Esophagus squamous epithelium (tissue), 4 donors: ENCODE data around the gene MTERF1.

Experiments
- CTCF ChIP-seq, 6 experiments: fragments of 450-650 bp in 4 of 6; fragments of 200-600 bp in 2 of 6; sonication (generic) in 2 of 6; IDR thresholded peaks; one replicate each; pipeline ENCODE4 v1.5.1; 2016 to 2019; ENCODE audit warnings: antibody characterized with exemption in 6 of 6, mild to moderate bottlenecking in 4 of 6, moderate library complexity in 4 of 6
- POLR2A ChIP-seq, 4 donors: fragments of 450-650 bp; IDR thresholded peaks; one replicate each; pipeline ENCODE4 v1.6.1; 2017; ENCODE audit warnings: antibody characterized with exemption in 4 of 4, mild to moderate bottlenecking in 4 of 4, moderate library complexity in 3 of 4

- TF ChIP-seq CTCF (IDR thresholded peaks at IDR 0.05) (no peak), POLR2A (IDR thresholded peaks at IDR 0.05) (no peak)
Measured at GRCh38 chr7:91864070-91864469, 16.4 kb downstream of the MTERF1 start.
